Astrocyte of the spinal cord (primary cell): ENCODE measurements around the gene HLCS.

Experiments used
- DNase-seq: peaks from one replicate; pipeline ENCODE4 v3.0.0; 2011; ENCODE audit warnings: low read depth, low spot score
- H3K4me3 ChIP-seq: 2 replicates; pipeline ENCODE4 v1.5.1; 2011; ENCODE audit warnings: low read depth, mild to moderate bottlenecking, low read length, moderate library complexity
- CTCF ChIP-seq: IDR thresholded peaks from 2 replicates; pipeline ENCODE4 v1.5.1; 2012; ENCODE audit warnings: low read depth, mild to moderate bottlenecking, low read length, inconsistent platforms
- in situ Hi-C: cut with HindIII; loops from 2 replicates; pipeline ENCODE4 v1.10.0; 2017; ENCODE audit warnings: low sequenced_read_pairs

The HLCS gene

GRCh38 chr21:36741506-36741905, 225.0 kb downstream of the HLCS start:
- no peak for DNase-seq
- no peak for TF ChIP-seq CTCF
- in situ Hi-C loops: no loop called here
- no peak overlapping the region for H3K4me3 ChIP-seq

- in situ Hi-C loops: no loop called here
- DNase-seq: no peak
- no peak overlapping the region for H3K4me3 ChIP-seq
- TF ChIP-seq CTCF: no peak
Observed at GRCh38 chr21:36738489-36739126, 227.9 kb downstream of the HLCS start.

- in situ Hi-C loops: no loop called here
- no peak overlapping the region for H3K4me3 ChIP-seq
- no peak for DNase-seq
- no peak for TF ChIP-seq CTCF
Observed at GRCh38 chr21:36735724-36736320, 230.6 kb downstream of the HLCS start.

- no peak for TF ChIP-seq CTCF
Observed at GRCh38 chr21:36735201-36735515, 231.3 kb downstream of the HLCS start.

GRCh38 chr21:36734367-36735200, 231.9 kb downstream of the HLCS start:
- DNase-seq: no peak
- in situ Hi-C loops: no loop called here
- no peak for TF ChIP-seq CTCF

More at GRCh38 chr21:36735201-36735515, 231.3 kb downstream of the HLCS start:
- no peak for DNase-seq
- in situ Hi-C loops: no loop called here
- no peak overlapping the region for H3K4me3 ChIP-seq

GRCh38 chr21:36733857-36734256, 232.6 kb downstream of the HLCS start:
- in situ Hi-C loops: no loop called here
- no peak for TF ChIP-seq CTCF
- no peak for DNase-seq
- H3K4me3 ChIP-seq: no peak overlapping the region

More at GRCh38 chr21:36734367-36735200, 231.9 kb downstream of the HLCS start:
- no peak overlapping the region for H3K4me3 ChIP-seq
